ENCODE measurements around the gene GINS1. TPM values are rescaled to one million over a fixed set of nuclear protein-coding genes. Genes with fewer than 3 reads are reported as not detected.

Gene GINS1
- total and polyA plus RNA-seq, 2 of the 13 experiments (the other 11 are each of a cell fraction or from before 2014, with no cell fraction given), result 14.6 to 59.9 TPM

- intact Hi-C loops (cut with micrococcal nuclease; ENCODE audit: unreplicated experiment) (no loop called here), in situ Hi-C loops (cut with HindIII; ENCODE audit: extremely low pct_ligation_motif_present, low pct_unique_long_range_greater_than_20kb) (no loop called here)
- Histone ChIP-seq H3K9me3 (ENCODE audit: low read length) (no peaks in the 10 kb centered on the region), H3K4me1 (ENCODE audit: insufficient read depth, low read length) (no peaks in the 10 kb centered on the region), H2AFZ (ENCODE audit: low read length) (no peak overlapping the region), H3K9ac (ENCODE audit: insufficient read depth, low read depth, low read length) (no peak overlapping the region), H3K4me3 (replicated peaks in 1 of 3; ENCODE audit: insufficient read depth in 1 of 3, low read depth in 2 of 3, low read length in 3 of 3) (no peak overlapping the region), H3K36me3 (replicated peaks in 1 of 2; ENCODE audit: control insufficient read depth in 1 of 2, insufficient read depth in 2 of 2, low read length in 2 of 2) (peaks cover 54 to 85% of the 10 kb centered on the region in 2 experiments), H3K27me3 (ENCODE audit: control insufficient read depth in 1 of 2, insufficient read depth in 2 of 2, low read length in 2 of 2) (no peaks in the 10 kb centered on the region), H3K79me2 (ENCODE audit: insufficient read depth, low read length) (no peaks in the 10 kb centered on the region), H3K4me2 (ENCODE audit: low read depth, low read length) (no peak overlapping the region), H3K27ac (ENCODE audit: extremely low read length, insufficient read depth, low read length) (no peak overlapping the region), H4K20me1 (ENCODE audit: insufficient read depth, low read length) (no peaks in the 10 kb centered on the region)
- DNase-seq (ENCODE audit: low spot score) (no peak), FAIRE-seq (no peak), ATAC-seq (no peak)
- ChIA-PET CTCF (ENCODE audit: low intra/inter-chr PET ratio, low total read pairs) (no interaction called here), POLR2A (no interaction called here)
- 94% methylated on average over 15 of the region's 15 CpGs for WGBS (ENCODE audit: low lambda C conversion rate)
- TF ChIP-seq MBNL3 (CRISPR knock-in tag; conservative IDR thresholded peaks at IDR 0.05) (no peak), POLR2G (IDR thresholded peaks at IDR 0.05; ENCODE audit: low read depth, low read length) (no peak), ZNF569 (CRISPR knock-in tag; IDR thresholded peaks at IDR 0.05; ENCODE audit: borderline replicate concordance) (no peak), RNF219 (CRISPR knock-in tag; IDR thresholded peaks at IDR 0.05) (no peak), ZNF543 (CRISPR knock-in tag; IDR thresholded peaks at IDR 0.05) (no peak), RBFOX2 (IDR thresholded peaks at IDR 0.05; ENCODE audit: low read depth, low read length) (no peak)
- TF ChIP-seq, protein P1, sequence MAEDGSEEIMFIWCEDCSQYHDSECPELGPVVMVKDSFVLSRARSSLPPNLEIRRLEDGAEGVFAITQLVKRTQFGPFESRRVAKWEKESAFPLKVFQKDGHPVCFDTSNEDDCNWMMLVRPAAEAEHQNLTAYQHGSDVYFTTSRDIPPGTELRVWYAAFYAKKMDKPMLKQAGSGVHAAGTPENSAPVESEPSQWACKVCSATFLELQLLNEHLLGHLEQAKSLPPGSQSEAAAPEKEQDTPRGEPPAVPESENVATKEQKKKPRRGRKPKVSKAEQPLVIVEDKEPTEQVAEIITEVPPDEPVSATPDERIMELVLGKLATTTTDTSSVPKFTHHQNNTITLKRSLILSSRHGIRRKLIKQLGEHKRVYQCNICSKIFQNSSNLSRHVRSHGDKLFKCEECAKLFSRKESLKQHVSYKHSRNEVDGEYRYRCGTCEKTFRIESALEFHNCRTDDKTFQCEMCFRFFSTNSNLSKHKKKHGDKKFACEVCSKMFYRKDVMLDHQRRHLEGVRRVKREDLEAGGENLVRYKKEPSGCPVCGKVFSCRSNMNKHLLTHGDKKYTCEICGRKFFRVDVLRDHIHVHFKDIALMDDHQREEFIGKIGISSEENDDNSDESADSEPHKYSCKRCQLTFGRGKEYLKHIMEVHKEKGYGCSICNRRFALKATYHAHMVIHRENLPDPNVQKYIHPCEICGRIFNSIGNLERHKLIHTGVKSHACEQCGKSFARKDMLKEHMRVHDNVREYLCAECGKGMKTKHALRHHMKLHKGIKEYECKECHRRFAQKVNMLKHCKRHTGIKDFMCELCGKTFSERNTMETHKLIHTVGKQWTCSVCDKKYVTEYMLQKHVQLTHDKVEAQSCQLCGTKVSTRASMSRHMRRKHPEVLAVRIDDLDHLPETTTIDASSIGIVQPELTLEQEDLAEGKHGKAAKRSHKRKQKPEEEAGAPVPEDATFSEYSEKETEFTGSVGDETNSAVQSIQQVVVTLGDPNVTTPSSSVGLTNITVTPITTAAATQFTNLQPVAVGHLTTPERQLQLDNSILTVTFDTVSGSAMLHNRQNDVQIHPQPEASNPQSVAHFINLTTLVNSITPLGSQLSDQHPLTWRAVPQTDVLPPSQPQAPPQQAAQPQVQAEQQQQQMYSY (CRISPR knock-in tag; IDR thresholded peaks at IDR 0.05), result no peak
- no TSS peak for BruUV-seq (replicated peaks)
Observed at GRCh38 chr20:25465243-25466135, 58.0 kb downstream of the GINS1 start.

Data from HepG2 (cell line).